GM12878 (cell line): Measurements from ENCODE around the gene FBXO39. TPM values are rescaled to one million over a fixed set of nuclear protein-coding genes. Genes with fewer than 3 reads are reported as not detected.
A peak's percentile ranks its signal among the peaks of the same experiment; 100 is the strongest.

Source experiments
- ATAC-seq: fragments of 200-7000 bp; cut with Tn5 transposase; 3 replicates; pipeline ENCODE4 v1.9.1; 2020; ENCODE audit warnings: mild to moderate bottlenecking, moderate library complexity
- BruUV-seq: library from RNA; stranded (reverse); fragments of 400-500 nt; replicated peaks from 2 replicates; lab custom pipeline; 2021; lab: Mats Ljungman, UMichigan
- CTCF ChIA-PET: fragments of 300-600 bp; sonication (Branson Sonifier 250); formaldehyde crosslinking; extraction: SDS; loops from one replicate; lab custom pipeline; 2021; ENCODE audit warnings: inconsistent platforms; lab: Yijun Ruan, JAX
- POLR2A ChIA-PET: fragments of 350-600 bp; formaldehyde crosslinking; extraction: SDS; loops from one replicate; lab custom pipeline; 2021; ENCODE audit warnings: inconsistent platforms; lab: Charles Lee
- RAD21 ChIA-PET: fragments of 300-600 bp; sonication (Branson Sonifier 250); formaldehyde crosslinking; loops from one replicate; lab custom pipeline; 2023; ENCODE audit warnings: antibody characterized with exemption; ENCODE audit not compliant: unreplicated experiment; lab: Charles Lee
- SMC1A ChIA-PET: fragments of 300-600 bp; sonication (Branson Sonifier 250); formaldehyde crosslinking; loops from one replicate; lab custom pipeline; 2023; ENCODE audit not compliant: unreplicated experiment, uncharacterized antibody; lab: Charles Lee
- DNase-seq: peaks from one replicate; pipeline ENCODE4 v3.0.0-alpha.2; 2011; ENCODE audit warnings: low read depth, low spot score
- FAIRE-seq: peaks from 3 replicates; lab custom pipeline; 2011; peaks lifted over from hg19 to GRCh38; lab: Jason Lieb, UNC
- H2AFZ ChIP-seq: 2 replicates; pipeline ENCODE4 v1.6.0; 2011; ENCODE audit warnings: low read depth, low read length, control low read depth; ENCODE audit not compliant: control insufficient read depth
- H3K27ac ChIP-seq: 2 replicates; pipeline ENCODE4 v1.5.1; 2011; ENCODE audit warnings: control low read depth; ENCODE audit not compliant: control insufficient read depth, insufficient read depth
- H3K27me3 ChIP-seq, 2 experiments: replicated peaks in 1 of 2; 2 replicates each; pipeline versions ENCODE4 v1.6.0 to v1.6.1; 2011; ENCODE audit warnings: low read length in 1 of 2; ENCODE audit not compliant: control insufficient read depth in 2 of 2, insufficient read depth in 2 of 2
- H3K36me3 ChIP-seq, 2 experiments: 2 replicates each; pipeline ENCODE4 v1.5.1; 2011; ENCODE audit warnings: low read length in 1 of 2; ENCODE audit not compliant: control insufficient read depth in 2 of 2, insufficient read depth in 2 of 2
- H3K4me1 ChIP-seq: 2 replicates; pipeline ENCODE4 v1.6.1; 2011; ENCODE audit warnings: mild to moderate bottlenecking, low read length, moderate library complexity, mixed read lengths; ENCODE audit not compliant: control insufficient read depth, insufficient read depth
- H3K4me2 ChIP-seq: 2 replicates; pipeline ENCODE4 v1.6.0; 2011; ENCODE audit warnings: control low read depth; ENCODE audit not compliant: control insufficient read depth, insufficient read depth
- H3K4me3 ChIP-seq: fragments of 200-600 bp; sonication (generic); 2 replicates; pipeline ENCODE4 v1.5.1; 2016
- H3K79me2 ChIP-seq: 2 replicates; pipeline ENCODE4 v1.6.0; 2011; ENCODE audit warnings: low read length; ENCODE audit not compliant: control insufficient read depth, insufficient read depth
- H3K9ac ChIP-seq: 2 replicates; pipeline ENCODE4 v1.8.0; 2011; ENCODE audit warnings: low read length, control low read depth, mixed read lengths; ENCODE audit not compliant: control insufficient read depth, insufficient read depth
- H3K9me3 ChIP-seq: replicated peaks from 3 replicates; pipeline ENCODE4 v1.5.1; 2011; ENCODE audit warnings: mild to moderate bottlenecking, low read length; ENCODE audit not compliant: control insufficient read depth, insufficient read depth
- H4K20me1 ChIP-seq: 2 replicates; pipeline ENCODE4 v1.6.0; 2011; ENCODE audit not compliant: control insufficient read depth, insufficient read depth
- BHLHE40 ChIP-seq, 2 experiments: fragments of 450-650 bp in 1 of 2; IDR thresholded peaks; 2 replicates each; pipeline ENCODE4 v1.6.1; 2011 to 2017; ENCODE audit warnings: low read depth in 2 of 2, borderline replicate concordance in 1 of 2, improper control_type of control experiment in 1 of 2, low read length in 1 of 2, mild to moderate bottlenecking in 1 of 2
- CBX3 ChIP-seq: fragments of 200-600 bp; sonication (generic); IDR thresholded peaks from 2 replicates; pipeline ENCODE4 v1.6.1; 2016; ENCODE audit warnings: low read depth, borderline replicate concordance
- FOXK2 ChIP-seq: fragments of 450-650 bp; IDR thresholded peaks from 2 replicates; pipeline ENCODE4 v1.6.1; 2017; ENCODE audit warnings: mild to moderate bottlenecking, moderate library complexity
- HCFC1 ChIP-seq: fragments of 150-350 bp; IDR thresholded peaks from 2 replicates; pipeline ENCODE4 v1.6.1; 2014; ENCODE audit warnings: low read length
- HDAC6 ChIP-seq: fragments of 200-600 bp; sonication (generic); IDR thresholded peaks from one replicate; pipeline ENCODE4 v1.8.0; 2017; ENCODE audit warnings: antibody characterized with exemption; ENCODE audit not compliant: unreplicated experiment
- HSF1 ChIP-seq: fragments of 150-350 bp; IDR thresholded peaks from 2 replicates; pipeline ENCODE4 v1.6.1; 2014; ENCODE audit warnings: mild to moderate bottlenecking, low read depth, low read length
- IKZF2 ChIP-seq, 2 experiments: fragments of 450-650 bp; IDR thresholded peaks; 2 replicates each; pipeline ENCODE4 v1.6.1; 2017; ENCODE audit warnings: mild to moderate bottlenecking in 2 of 2, moderate library complexity in 2 of 2
- KLF5 ChIP-seq: fragments of 450-650 bp; IDR thresholded peaks from 2 replicates; pipeline ENCODE4 v1.6.1; 2014; ENCODE audit warnings: mild to moderate bottlenecking; ENCODE audit not compliant: partially characterized antibody
- LARP7 ChIP-seq: fragments of 450-650 bp; IDR thresholded peaks from 2 replicates; pipeline ENCODE4 v1.6.1; 2017; ENCODE audit warnings: mild to moderate bottlenecking
- MLLT1 ChIP-seq: fragments of 450-650 bp; IDR thresholded peaks from 2 replicates; pipeline ENCODE4 v1.6.1; 2016; ENCODE audit warnings: mild to moderate bottlenecking
- NBN ChIP-seq: fragments of 450-650 bp; IDR thresholded peaks from 2 replicates; pipeline ENCODE4 v1.6.1; 2016
- POLR2A ChIP-seq: IDR thresholded peaks from 2 replicates; pipeline ENCODE4 v1.6.1; 2011; ENCODE audit warnings: low read depth, mild to moderate bottlenecking, low read length
- YY1 ChIP-seq: IDR thresholded peaks from 2 replicates; pipeline ENCODE4 v1.6.1; 2011; ENCODE audit warnings: low read depth, mild to moderate bottlenecking, low read length
- ZNF274 ChIP-seq: IDR thresholded peaks from one replicate; pipeline ENCODE4 v1.8.0; 2011; ENCODE audit not compliant: insufficient read length, insufficient read depth
- ZSCAN29 ChIP-seq: fragments of 450-650 bp; IDR thresholded peaks from 2 replicates; pipeline ENCODE4 v1.6.1; 2017; ENCODE audit warnings: mild to moderate bottlenecking, moderate library complexity
- WGBS: methylation state at CpG from one replicate; pipeline ENCODE4 v1.1.6; 2016; ENCODE audit warnings: low lambda C conversion rate; ENCODE audit not compliant: insufficient replicate concordance, insufficient coverage; ENCODE audit errors: missing lambda C conversion rate; 5-methylcytosine and 5-hydroxymethylcytosine counted together
- in situ Hi-C: fragments of 300-500 bp; cut with MboI; formaldehyde crosslinking; loops from 9 replicates; pipeline ENCODE4 v1.14.3; 2018; ENCODE audit warnings: mixed read lengths
- intact Hi-C: fragments of 100-400 bp; cut with micrococcal nuclease; formaldehyde crosslinking; loops from one replicate; pipeline ENCODE4 v1.14.2; 2022; ENCODE audit not compliant: unreplicated experiment
- polyA plus RNA-seq, 11 experiments: library from polyadenylated mRNA; depleted of rRNA in 4 of 11; unstranded in 6 of 11; stranded (reverse) in 5 of 11; fragments of >200 nt; fragmentation: Nextera tagmentation in 4 of 11; fragmentation: Illumina TruSeq in 1 of 11; extraction: Ambion mirVana in 4 of 11; extraction: Trizol in 1 of 11; gene quantifications; 1 replicate in 1 of 11; 2 replicates in 10 of 11; pipeline versions ENCODE4 v1.2.1 to v1.2.3, GENCODE V29; 2011 to 2016; ENCODE audit warnings: inconsistent platforms in 2 of 11, missing spikeins in 2 of 11, low read depth in 1 of 11
- total RNA-seq, 4 experiments: library from RNA; depleted of rRNA in 3 of 4; stranded (reverse); fragments of >200 nt in 3 of 4; fragmentation: Illumina TruSeq in 1 of 4; extraction: Trizol in 1 of 4; gene quantifications; 2 replicates each; pipeline versions ENCODE4 v1.2.1 to v1.2.3, GENCODE V29; 2013 to 2021

FBXO39 gene
- total and polyA plus RNA-seq, 10 of the 15 experiments (the other 5 are each of a cell fraction or from before 2014, with no cell fraction given), result 0.05 to 0.62 (median 0.16) TPM; not detected in 6

- H4K20me1 ChIP-seq, result no peaks in the 10 kb centered on the region
- peak overlapping the region; percentile 84 for H2AFZ ChIP-seq
- no peaks in the 10 kb centered on the region; the same call in 2 of the 3 replicates for H3K9me3 ChIP-seq
- peaks cover 15% of the 10 kb centered on the region for H3K4me1 ChIP-seq
- H3K9ac ChIP-seq, result peak overlapping the region; percentile 95
- no peaks in the 10 kb centered on the region for H3K27me3 ChIP-seq
- no peak for TF ChIP-seq NBN
- no peak for TF ChIP-seq FOXK2
- TF ChIP-seq LARP7, result 0 out of 2 replicates have a peak, but pooled peaks have one; percentile 41
- TF ChIP-seq ZSCAN29, result no peak
- peak; percentile 75; the same call in 1 of the 2 replicates for TF ChIP-seq MLLT1
- no peak for TF ChIP-seq BHLHE40 (IDR thresholded peaks at IDR 0.05; ENCODE audit: borderline replicate concordance in 1 of 2, low read depth in 2 of 2, low read length in 1 of 2)
- TF ChIP-seq IKZF2 (IDR thresholded peaks at IDR 0.05), result 0 out of 4 replicates have a peak, but pooled peaks of 1 of the 2 experiments have one; percentile 14
- TF ChIP-seq CBX3, result no peak
- TF ChIP-seq HSF1, result no peak
- TF ChIP-seq HDAC6, result no peak
- no peak for TF ChIP-seq POLR2A
- no peak for TF ChIP-seq HCFC1
- TF ChIP-seq KLF5, result no peak
- TF ChIP-seq ZNF274, result no peak
- TF ChIP-seq YY1, result no peak
- intact Hi-C loops (loop anchor here (10.0 kb wide), 2 partner anchors 90 to 260 kb away; partner anchors contain the start of gene RNASEK), in situ Hi-C loops (no loop called here)
- 89% methylated on average over 5 of the region's 5 CpGs for WGBS
- H3K4me2 ChIP-seq, result peak overlapping the region; percentile 69
- H3K79me2 ChIP-seq, result peaks cover 29% of the 10 kb centered on the region
- peaks cover 4 to 17% of the 10 kb centered on the region in 2 experiments; a peak in 3 of 4 replicates for H3K36me3 ChIP-seq
- POLR2A ChIA-PET, result interaction anchor here (1.3 to 1.4 kb wide), 2 partner anchors 16 to 280 kb away, joined by 3 read pairs; partner anchors contain the start of gene SLC16A13
- TSS peak; percentile 75 for BruUV-seq
- SMC1A ChIA-PET, result no interaction called here
- H3K4me3 ChIP-seq, result peak overlapping the region; percentile 95
- FAIRE-seq (no peak), ATAC-seq (no peak), DNase-seq (no peak)
- RAD21 ChIA-PET, result interaction anchor here (0.9 kb wide), 1 partner anchor 86 kb away, joined by 3 read pairs; no protein-coding TSS in a partner anchor
- H3K27ac ChIP-seq, result peak overlapping the region; percentile 97
- CTCF ChIA-PET, result interaction anchor here (0.6 to 1.1 kb wide), 4 partner anchors 91 to 260 kb away, joined by 3 to 4 read pairs (median 3); no protein-coding TSS in a partner anchor
Measured at GRCh38 chr17:6755281-6755680, 20.7 kb upstream of the FBXO39 start.
